Astrocyte of the cerebellum (primary cell): Measurements from ENCODE around the gene SH3BP4.

ENCODE experiments used
- DNase-seq: peaks from one replicate; pipeline ENCODE4 v3.0.0-alpha.2; 2011; ENCODE audit warnings: low read depth
- H3K4me3 ChIP-seq: 2 replicates; pipeline ENCODE4 v1.5.1; 2011; ENCODE audit warnings: mild to moderate bottlenecking, low read depth, low read length, moderate library complexity
- CTCF ChIP-seq: IDR thresholded peaks from 2 replicates; pipeline ENCODE4 v1.5.1; 2012; ENCODE audit warnings: low read length, low read depth, moderate library complexity, mild to moderate bottlenecking; ENCODE audit errors: missing control alignments
- in situ Hi-C: cut with HindIII; loops from 2 replicates; pipeline ENCODE4 v1.10.0; 2017; ENCODE audit warnings: low sequenced_read_pairs

SH3BP4 gene

DNA sequence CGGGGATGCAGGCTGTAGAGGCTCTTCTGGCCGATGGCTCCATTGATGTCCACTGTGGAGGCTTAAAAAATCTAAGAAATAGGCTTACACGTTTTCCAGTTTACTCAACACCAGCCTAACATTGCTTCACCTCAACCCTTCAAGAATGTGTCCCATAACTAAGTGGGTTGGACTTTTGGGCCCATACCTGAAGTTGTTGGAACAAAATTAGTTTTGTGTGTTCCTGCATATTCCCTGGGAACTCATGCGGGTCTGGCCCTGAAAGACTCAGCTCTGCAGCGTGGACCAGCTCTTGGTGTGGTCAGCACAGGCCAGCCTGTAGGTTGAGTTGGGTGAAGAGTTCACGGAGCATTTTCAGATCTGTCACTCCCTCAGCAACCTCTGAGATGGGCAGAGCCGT, 38.5 kb downstream of the SH3BP4 start:
- no peak for TF ChIP-seq CTCF
- no peak for DNase-seq
- in situ Hi-C loops, result no loop called here
- no peak overlapping the region for H3K4me3 ChIP-seq

DNA sequence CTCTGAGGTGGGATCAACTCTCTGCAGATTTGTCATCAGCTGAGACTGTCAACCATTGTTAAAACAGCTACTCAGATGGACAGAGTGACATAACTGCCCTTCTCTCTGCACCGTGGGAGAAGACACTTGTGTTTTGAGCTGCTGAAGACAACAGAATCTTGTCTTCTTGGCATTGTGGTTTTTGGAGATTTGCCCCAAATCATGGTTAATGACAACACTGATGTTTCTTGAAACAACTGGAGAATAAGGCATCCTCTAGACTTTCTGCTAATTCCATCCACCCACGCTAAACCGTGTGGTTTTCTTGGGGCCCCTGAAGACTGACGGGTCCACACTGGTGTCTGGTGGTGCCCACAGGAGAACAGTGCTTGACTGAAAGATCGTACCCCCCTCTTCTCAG, 39.5 kb downstream of the SH3BP4 start:
- no peak overlapping the region for H3K4me3 ChIP-seq
- in situ Hi-C loops, result no loop called here
- DNase-seq, result no peak
- TF ChIP-seq CTCF, result no peak

GRCh38 chr2:234991793-234992192, 40.0 kb downstream of the SH3BP4 start:
- DNase-seq, result no peak
- no peak overlapping the region for H3K4me3 ChIP-seq
- TF ChIP-seq CTCF, result no peak
- in situ Hi-C loops, result no loop called here

DNA sequence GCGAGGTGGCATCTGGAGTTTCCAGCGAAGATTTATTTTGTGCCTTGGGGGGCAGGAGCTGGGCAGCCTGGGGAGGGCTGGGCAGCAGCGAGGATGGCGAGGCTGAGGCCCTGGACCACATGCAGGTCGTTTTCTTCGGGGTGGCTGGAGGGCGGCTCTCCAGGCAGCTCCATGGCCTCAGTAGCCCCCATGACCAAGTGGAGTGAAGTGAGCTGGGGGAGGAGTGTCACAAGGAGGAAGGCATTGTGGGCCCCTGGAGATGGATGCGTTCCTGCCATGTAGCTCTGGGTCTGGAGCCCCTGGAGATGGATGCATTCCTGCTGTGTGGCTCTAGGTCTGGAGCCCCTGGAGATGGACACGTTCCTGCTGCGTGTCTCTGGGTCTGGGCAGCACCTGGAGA, 40.4 kb downstream of the SH3BP4 start:
- no peak for TF ChIP-seq CTCF
- in situ Hi-C loops, result no loop called here
- no peak overlapping the region for H3K4me3 ChIP-seq
- no peak for DNase-seq

- in situ Hi-C loops, result no loop called here
- H3K4me3 ChIP-seq, result no peak overlapping the region
- no peak for TF ChIP-seq CTCF
- DNase-seq, result no peak
Measured at GRCh38 chr2:234992624-234993349, 41.0 kb downstream of the SH3BP4 start.

- H3K4me3 ChIP-seq, result no peak overlapping the region
- DNase-seq, result no peak
- in situ Hi-C loops, result no loop called here
- TF ChIP-seq CTCF, result no peak
Measured at GRCh38 chr2:234993541-234993981, 41.7 kb downstream of the SH3BP4 start.
